HG03139 (cell line): ENCODE measurements around the gene SHLD1.

ENCODE experiments used
- ATAC-seq: cut with Tn5 transposase; IDR thresholded peaks from one replicate; pipeline ENCODE4 v1.9.1; 2021; ENCODE audit not compliant: unreplicated experiment

Gene SHLD1

DNA sequence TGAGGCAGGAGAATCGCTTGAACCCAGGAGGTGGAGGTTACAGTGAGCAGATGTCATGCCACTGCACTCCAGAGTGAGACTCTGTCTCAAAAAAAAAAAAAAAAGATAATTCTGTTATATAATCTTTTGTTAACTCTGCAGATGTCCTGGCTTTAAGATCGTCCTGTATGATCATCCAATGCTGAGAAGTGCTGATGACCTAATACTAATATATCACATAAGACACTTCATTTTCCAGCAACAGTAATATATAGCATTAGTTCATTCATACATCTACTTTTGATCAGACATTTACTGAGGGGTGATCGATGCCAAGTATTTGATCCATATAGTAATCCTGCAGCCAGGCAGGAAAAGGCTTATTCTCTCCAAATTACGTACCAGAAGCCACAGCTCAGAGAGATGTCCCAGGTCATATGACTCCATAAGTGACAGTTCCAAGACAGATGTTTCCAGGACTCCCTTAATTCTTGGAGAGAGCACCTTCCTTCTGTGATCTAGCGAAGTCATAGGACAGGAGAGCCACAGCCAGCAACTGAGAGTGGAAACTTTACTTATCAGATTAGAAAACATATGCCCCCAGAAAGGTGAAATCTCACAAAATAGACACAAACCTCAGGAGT lies 60.7 kb downstream of the SHLD1 start:
- ATAC-seq: no peak

DNA sequence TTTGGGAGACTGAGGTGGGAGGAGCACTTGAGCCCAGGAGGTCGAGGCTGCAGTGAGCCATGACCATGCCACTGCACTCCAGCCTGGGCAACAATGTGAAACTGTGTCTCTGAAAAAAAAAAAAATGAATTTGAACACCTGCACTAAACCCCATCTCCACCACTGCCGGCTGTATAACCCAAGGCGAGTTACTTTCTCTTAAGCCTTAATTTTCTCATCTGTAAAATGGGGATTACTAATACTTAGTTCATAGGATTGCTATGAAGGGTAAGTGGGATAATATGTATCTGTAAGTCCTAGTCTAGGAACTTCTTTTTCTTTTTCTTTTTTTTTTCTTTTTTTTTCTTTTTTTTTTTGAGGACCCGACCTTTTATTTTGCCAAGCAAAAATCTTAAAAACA lies 61.5 kb downstream of the SHLD1 start:
- ATAC-seq: no peak

DNA sequence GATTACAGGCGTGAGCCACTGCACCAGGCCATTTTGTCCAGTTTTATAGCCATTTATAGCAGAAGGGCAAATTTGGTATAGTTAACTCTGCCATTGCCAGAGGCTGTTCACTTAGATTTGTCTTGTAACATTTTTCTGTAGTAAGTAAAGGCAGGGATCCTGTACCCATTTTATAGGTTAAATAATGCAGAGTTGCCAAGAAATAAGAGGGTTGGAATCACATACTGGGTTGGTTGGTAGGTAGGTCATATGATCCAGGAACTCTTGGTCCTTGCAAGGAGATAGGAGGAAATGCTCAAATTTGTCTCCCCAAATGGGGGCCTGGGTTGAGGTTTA lies 68.1 kb downstream of the SHLD1 start:
- no peak for ATAC-seq

DNA sequence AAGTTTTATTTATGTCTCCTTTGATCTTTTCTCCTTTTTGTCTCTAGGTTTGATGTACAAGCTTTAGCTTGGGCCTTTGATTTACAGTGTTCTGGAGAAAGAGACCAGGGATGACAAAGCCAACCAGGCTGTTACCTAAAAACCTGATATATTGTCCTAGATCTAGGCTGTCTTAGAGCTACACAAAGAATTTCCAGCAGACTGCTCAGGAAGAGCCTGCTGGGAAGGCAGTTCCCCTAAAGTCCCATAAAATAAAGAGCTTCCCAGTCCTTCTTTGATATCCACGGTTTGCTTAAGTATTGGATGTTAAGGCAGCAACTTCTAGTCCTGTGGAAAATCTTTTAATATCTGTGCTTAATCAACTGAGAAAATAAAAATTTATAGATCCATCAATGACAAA lies 70.5 kb downstream of the SHLD1 start:
- no peak for ATAC-seq

DNA sequence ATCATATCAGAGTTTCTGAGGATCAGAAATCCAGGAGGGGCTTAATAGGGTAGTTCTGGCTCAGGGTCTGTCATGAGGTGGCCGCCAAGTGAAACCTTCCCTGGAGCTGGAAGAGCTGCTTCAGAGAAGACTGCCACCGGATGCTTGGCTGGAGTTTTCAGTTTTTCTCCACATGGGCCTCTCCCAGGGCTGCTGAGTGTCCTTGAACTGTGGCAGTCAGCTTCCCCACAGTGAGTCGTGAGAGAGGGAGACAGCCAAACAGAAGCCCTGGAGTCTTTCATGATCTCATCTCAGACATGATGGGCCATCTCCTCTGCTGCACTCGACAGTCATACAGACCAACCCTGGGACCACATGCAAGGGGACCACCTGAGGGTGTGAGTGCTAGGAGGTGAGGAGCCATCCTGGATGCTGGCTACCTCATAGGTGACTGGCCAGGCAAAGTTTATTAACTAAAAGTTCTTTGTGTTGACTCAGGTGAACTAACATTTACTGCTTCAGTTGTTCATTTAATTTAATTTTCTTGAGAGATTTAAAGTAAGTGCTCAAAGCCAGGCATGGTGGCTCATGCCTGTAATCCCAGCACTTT lies 71.5 kb downstream of the SHLD1 start:
- ATAC-seq: no peak

DNA sequence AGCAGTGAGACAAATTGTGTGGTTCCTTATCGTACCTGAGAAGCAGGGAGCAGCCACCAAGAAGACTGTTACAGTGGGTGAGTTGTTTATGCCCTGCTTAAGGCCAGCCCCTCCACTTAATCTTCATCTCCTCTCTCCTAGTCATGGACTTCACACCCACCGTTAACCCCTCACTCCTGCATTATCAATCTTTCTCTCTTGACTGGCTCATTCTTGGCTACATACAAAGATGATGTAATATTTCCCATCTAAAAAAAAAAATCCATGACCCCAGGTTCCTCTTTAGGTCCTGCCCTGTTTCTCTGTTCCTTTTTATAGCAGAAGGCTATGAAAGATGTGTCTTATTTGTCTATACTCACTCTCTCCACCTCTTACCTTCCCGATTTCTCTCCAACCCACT lies 72.4 kb downstream of the SHLD1 start:
- no peak for ATAC-seq

DNA sequence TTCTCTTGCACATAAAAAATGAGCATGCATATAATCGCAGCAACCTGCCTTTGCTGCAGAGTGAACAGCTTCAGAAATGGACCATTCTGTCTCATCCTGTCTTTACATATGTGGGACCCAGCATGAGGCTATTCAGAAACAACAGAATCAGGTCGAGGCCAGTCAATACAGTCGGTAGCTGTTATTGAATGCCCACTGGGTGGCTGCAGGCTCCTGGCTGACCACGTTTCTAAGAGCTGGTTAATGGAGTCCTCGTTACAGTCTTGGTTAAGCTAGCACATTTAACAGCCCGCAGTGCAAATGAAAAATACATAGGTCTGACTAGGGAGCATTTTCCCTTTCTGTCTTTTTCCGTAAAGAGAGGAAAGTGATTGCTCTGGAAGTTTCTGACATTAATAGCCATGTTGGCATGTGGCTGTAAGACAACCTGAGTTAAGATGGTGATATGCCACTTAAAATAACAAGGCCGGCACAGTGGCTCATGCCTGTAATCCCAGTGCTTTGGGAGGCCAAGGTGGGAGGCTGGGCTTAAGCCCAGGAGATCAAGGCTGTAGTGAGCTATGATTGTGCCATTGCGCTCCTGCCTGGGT lies 75.0 kb downstream of the SHLD1 start:
- ATAC-seq: no peak

DNA sequence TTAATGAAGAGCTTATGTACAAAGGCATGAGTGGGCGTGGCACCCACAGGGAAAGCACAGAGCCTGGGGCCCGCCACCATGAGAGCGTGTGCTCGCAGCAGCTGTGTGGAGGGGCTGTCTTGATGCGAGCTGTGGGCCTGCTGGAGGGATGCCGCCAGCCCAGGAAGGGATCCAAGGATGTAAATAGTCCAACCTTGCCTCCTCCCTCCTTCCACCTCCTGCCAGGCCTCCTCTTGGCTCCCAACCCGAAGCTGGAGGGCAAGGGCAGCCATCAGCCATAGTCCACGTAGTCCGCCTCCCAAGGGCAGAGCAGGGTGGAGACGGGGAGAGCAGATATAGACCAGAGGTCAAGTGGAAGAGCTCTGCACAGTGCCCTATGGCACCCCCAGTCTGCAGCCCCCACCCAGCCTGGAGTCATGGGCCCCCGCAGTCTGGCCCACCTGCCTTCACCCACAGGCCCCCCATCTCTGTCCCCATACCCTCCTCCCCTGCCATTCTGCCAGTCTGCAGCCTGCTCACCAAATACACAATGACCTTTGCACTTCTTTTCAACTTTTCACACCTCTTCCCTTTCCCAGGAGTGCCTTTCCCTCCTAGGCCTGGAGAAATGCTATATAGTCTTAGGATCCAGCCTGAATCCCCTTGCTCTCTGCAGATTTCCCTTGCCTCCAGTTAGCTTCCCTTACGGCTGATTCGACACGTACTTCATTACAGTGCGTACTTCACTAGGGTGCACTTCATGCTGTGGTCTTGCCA lies 77.1 kb downstream of the SHLD1 start:
- ATAC-seq: no peak

DNA sequence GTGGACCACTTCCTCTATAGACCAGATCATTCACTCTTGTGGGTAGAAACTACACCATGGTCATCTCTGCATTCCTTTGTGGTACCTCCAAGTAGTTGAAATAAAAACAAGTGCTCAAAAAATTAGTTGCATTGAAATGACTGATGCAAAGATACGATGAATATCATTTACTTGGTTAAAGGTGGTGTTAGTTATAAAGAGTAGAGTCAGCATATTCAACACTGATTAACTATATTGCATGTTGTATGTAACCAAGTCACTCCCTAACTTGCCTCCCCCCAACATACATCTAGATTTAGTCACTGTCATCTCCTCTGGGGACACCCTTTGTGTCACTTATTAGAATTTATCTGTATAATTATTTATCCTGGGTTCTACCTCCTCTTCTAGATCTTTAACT lies 77.7 kb downstream of the SHLD1 start:
- no peak for ATAC-seq

DNA sequence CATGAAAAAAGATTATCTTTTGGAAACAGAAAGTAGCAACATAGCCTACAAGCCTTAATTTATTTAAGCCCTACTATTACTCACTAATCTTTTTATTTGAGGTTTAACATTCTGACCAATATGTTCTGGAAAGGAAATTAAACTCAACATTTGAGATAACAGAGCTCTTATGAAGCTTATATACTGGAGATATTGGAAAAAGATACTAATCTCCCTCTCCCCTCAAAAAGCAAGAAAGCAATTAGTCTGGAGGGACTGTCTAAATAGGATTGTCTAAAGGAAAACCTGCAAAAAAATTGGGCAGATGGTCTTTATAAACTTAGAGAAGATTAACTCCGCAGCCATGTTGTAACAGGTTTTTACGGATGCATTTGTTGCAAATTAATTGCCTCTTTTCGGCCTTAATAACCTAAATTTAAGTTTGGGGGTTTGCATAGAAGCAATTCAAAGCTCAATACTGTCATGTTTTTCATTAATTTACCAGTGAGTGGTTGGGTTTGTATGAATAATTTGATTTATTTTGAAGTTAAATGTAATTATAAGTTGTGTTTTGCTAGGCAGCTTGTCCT lies 79.1 kb downstream of the SHLD1 start:
- no peak for ATAC-seq

DNA sequence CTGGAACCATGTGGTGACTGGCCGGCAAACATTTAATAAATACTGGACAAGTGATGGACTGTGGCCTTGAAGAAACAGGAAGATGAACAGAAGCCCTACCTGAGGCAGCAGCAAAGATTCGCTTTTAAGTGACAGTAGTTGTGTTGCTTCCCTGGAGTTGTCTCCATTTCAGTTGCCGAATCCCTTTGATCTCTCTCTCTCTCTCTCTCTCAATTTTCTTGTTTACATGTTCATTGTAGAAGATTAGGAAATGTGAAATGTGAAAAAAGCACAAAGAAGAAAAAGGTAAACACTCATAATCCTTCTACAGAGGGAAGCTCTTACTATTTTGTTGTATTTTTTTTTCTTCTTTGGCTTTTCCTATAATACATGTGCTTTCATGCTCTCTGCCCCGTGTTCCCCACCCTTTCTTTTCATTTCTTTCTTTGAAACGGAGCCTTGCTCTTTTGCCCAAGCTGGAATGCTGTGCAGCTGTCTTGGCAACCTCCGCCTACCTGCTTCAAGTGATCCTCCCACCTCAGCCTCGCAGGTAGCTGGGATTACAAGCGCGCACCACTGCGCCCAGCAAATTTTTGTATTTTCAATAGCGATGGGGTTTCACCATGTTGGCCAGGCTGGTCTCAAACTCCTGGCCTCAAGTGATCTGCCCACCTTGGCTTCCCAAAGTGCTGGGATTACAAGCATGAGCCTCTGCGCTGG lies 81.5 kb downstream of the SHLD1 start:
- no peak for ATAC-seq

DNA sequence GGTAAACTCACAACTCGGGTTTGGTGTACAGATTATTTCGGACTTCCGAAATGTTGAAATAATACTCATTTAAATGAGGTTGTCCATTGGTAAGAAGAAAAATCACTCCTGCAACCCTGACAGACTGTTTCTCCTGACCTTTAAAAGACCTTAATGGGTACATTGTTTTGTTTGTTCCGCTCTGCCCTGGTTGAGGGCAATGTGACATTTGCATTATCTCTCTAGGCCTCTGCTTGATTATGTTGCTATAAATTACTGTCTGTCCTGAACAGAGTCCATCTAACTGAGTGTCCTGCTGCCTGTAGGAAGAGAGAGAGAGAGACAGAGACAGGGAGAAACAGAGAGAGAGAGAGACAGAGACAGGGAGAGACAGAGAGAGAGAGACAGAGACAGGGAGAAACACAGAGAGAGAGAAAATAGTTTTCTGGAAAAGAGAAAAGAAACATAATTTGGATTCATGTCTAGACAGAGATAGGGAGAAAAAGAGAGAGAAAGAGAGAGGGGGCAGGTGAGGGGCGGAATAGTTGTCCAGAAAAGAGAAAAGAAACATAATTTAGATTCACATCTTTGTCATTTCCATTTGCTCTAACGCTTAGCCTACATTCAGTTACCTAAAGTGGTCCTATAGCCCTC lies 83.2 kb downstream of the SHLD1 start:
- ATAC-seq: no peak

DNA sequence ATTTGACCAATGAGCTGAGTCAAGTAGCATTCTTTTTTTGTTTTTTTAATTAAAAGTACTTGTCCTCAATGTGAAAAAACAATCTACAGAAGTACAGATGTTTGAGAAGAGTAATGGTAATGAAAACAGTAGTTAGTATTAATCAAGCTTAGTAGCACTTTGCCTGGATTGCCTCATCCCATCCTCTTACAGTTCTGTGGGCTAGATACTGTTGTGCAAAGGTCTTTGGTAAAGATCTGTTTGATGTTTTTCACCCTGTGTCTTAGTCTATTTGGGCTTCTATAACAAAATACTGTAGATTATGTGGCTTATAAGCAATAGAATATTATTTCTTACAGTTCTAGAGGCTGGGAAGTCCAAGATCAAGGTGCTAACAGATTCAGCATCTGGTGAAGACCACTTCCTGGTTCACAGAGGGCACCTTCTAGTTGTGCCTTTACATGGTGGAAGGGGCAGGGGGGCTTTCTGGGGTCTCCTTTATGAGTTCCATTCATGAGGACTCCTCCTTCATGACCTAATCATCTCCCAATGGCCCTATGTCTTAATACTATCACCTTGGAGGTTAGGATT lies 84.3 kb downstream of the SHLD1 start:
- ATAC-seq: no peak

DNA sequence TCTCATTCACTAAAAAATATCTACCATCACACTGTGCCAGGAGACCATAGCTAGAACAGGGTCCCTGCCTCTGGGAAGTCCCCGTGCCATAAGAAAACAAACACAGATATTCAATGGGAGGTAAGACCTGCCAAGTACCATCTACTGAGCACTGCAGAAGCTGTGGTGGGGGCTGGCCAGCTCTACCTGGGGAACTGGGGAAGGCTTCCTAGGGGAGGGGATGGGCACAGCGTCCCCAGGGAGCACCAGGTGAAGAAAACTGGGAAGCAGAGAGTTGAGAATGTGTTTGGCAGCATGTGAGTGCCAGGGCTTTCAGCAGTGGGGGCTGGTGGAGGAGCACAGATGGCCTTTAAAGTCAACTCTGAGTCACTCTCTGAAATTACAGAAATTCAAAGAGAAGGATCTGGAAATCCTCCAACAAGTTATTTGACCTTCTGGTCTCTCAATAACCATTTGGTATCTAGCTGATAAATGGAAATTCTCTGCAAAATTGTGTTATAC lies 85.2 kb downstream of the SHLD1 start:
- ATAC-seq: no peak

DNA sequence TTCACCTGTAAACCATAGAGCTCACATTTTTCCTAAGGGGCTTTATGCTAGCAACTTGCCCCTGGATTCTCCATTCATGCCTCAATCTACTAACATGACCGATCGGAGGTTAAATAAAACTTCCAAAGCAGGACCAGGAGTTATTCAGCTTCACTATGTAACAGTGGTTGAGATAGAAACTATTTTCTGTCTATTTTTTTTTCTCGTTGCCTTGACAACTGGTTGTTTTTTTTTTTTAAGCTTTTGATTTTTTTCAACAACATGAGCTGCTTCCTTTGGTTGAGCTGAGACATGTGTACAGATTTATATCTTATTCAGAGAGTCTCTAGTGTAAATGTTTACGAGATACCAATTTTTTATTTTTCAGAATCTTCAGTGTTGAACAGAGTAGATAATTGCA lies 85.7 kb downstream of the SHLD1 start:
- no peak for ATAC-seq

DNA sequence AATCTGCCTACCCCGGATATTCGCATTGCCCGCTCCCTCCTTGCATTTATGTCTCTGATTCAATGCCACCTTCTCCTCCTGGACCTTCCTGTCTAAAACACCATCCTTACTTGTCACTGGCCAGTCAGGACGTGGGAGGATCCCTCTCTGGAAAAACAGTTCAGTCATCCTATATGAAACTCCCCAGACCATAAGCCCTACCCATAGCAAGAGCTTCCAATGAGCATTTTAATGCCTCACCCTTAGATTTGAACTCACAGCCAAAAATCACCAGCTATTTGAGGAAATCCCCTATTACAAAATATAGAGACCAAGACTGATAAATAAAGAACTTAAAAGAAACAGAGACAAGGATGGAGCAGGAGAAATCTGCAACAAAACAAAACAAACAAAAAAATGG lies 86.4 kb downstream of the SHLD1 start:
- no peak for ATAC-seq

DNA sequence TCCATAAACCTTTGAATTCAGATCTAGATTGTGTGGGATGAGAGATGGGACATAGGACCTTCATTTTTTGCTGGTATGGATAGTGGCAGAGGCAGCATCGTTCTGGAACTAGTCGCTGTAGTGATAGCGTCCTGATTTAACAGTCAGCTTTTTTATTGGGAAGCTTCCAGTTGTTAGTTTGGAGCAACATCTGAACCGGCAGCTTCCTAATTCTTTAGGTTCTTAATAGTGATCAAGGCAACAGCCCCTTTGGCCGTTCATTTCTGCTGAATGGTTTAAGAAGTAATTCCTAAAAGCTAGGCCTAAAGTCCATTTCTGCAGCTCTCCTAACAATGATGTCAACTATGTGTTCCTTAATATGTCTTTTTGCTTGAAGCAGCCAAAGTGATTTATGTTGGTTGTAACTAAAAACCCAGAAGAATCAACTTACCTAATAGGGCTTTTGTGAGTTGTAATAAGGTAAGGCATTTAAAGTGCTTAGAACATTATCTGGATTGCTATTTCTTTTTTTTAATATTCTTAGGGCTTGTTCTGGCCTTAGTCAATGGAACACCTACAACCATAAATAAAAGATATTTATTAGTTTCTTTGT lies 90.3 kb downstream of the SHLD1 start:
- ATAC-seq: no peak

DNA sequence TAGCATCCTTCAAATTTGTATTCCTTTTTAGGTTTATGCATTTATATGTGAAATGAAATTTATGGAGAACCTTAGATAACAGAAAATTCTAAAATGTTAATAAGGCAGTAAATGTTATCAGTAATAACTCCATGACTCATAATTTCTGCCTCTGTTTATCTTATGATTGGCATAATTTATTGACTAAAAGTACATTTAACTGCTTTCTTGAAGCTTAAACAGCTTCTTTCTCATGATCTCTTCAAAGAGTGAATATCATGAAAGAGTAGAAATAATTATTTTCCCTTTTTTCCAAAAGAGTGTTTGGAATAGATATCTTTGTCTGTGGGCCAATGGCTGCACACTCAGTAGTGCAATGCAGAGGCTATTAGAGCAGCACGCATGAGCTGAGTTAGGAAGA lies 91.3 kb downstream of the SHLD1 start:
- no peak for ATAC-seq

DNA sequence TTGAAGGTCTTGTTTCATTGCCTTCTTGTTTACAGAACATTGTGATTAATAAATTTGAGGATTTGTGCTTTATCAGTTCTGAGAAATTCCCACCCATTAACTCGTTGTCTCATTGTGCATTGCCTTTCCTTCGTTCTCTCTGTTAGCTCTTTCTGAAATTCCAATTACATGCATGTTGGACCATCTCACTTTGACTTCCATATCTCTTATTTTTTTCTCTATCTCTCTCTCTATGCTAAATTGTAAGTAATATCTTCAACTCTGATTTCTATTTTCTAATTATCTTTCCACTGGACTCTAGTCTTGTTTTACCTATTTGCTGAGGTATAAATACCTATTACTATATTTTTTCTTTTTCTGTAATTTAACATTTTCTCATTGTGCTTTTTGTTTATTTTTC lies 92.3 kb downstream of the SHLD1 start:
- no peak for ATAC-seq

DNA sequence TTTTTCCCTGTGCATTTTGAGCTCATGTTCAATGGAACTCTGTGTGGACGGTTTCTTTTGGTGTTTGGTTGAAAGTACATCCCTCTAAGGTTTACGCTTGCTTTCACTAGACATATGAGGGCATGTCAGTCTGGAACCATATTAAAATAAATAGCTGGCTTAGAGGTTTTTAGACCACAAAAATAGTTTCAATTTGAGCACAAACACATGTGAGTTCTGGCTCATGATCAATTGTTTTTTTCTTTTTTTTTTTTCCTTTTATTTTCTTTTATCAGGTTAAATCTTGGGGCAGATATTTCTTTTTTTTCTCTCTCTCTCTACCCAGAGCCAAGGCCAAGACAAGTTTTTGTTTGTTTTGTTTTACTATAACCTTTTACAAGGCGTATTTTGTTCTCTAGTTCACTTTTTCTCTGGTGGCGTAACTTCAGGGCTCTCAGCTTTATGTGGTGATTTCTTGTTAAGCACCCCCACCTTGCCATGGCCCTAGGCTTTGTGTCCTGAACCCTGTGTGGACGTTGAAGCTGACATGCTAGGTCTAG lies 92.9 kb downstream of the SHLD1 start:
- ATAC-seq: peak; percentile 64
